ENCODE measurements around the gene SLC38A8. TPM values are rescaled to one million over a fixed set of nuclear protein-coding genes. Genes with fewer than 3 reads are reported as not detected.

Gene SLC38A8
- polyA plus RNA-seq, 2 of the 4 experiments (the other 2 are of a cell fraction), result not detected

DNA sequence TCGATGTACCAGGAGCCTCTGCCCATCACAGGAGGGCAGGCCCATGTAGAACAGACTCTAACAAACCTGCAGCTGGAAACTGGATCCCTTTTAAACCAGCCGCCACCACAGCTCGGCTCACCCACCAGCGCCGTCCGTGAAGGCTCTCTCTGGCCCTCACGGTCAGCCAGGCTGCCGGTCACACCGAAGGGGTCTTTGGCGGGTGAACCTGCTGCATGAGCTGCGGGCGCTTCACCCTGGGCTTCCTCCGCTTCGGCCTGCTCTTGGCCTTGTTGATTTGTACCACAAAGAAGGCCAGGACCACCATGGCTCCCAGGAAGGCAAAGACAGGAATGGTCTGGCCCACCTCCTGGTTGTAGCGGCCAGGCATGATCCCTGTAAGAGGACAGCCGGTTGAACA is 11.7 kb upstream of the SLC38A8 start:
- FAIRE-seq (no peak), DNase-seq (ENCODE audit: low read depth in 1 of 2, low spot score in 1 of 2) (no peak), ATAC-seq (no peak)
- TF ChIP-seq NFE2L2 (conservative IDR thresholded peaks at IDR 0.05; ENCODE audit: low read length), result no peak
- TF ChIP-seq, protein P1, sequence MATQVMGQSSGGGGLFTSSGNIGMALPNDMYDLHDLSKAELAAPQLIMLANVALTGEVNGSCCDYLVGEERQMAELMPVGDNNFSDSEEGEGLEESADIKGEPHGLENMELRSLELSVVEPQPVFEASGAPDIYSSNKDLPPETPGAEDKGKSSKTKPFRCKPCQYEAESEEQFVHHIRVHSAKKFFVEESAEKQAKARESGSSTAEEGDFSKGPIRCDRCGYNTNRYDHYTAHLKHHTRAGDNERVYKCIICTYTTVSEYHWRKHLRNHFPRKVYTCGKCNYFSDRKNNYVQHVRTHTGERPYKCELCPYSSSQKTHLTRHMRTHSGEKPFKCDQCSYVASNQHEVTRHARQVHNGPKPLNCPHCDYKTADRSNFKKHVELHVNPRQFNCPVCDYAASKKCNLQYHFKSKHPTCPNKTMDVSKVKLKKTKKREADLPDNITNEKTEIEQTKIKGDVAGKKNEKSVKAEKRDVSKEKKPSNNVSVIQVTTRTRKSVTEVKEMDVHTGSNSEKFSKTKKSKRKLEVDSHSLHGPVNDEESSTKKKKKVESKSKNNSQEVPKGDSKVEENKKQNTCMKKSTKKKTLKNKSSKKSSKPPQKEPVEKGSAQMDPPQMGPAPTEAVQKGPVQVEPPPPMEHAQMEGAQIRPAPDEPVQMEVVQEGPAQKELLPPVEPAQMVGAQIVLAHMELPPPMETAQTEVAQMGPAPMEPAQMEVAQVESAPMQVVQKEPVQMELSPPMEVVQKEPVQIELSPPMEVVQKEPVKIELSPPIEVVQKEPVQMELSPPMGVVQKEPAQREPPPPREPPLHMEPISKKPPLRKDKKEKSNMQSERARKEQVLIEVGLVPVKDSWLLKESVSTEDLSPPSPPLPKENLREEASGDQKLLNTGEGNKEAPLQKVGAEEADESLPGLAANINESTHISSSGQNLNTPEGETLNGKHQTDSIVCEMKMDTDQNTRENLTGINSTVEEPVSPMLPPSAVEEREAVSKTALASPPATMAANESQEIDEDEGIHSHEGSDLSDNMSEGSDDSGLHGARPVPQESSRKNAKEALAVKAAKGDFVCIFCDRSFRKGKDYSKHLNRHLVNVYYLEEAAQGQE (IDR thresholded peaks at IDR 0.05), result no peak
- TF ChIP-seq USF2 (IDR thresholded peaks at IDR 0.05), result no peak
- TF ChIP-seq ZFP36 (IDR thresholded peaks at IDR 0.05; ENCODE audit: borderline replicate concordance, partially characterized antibody), result no peak
- TF ChIP-seq FOXS1 (CRISPR knock-in tag; IDR thresholded peaks at IDR 0.05), result no peak
- no peak for TF ChIP-seq POLR2A (IDR thresholded peaks at IDR 0.05; ENCODE audit: low read length)
- TF ChIP-seq HOXA7 (CRISPR knock-in tag; IDR thresholded peaks at IDR 0.05), result no peak
- no peak for TF ChIP-seq FOSL2 (IDR thresholded peaks at IDR 0.05)
- TF ChIP-seq FOSL2 (CRISPR knock-in tag; IDR thresholded peaks at IDR 0.05), result no peak
- CTCF ChIA-PET, result interaction anchor here (0.8 to 19.9 kb wide), 6 partner anchors 9 to 127 kb away, joined by 3 to 414 read pairs (median 12); partner anchors contain the start of genes OSGIN1 and SLC38A8
- 92% methylated on average over 15 of the region's 16 CpGs for WGBS (ENCODE audit: missing lambda C conversion rate)
- H3K4me1 ChIP-seq, result no peaks in the 10 kb centered on the region
- no peak overlapping the region for H3K4me3 ChIP-seq
- no peaks in the 10 kb centered on the region for H3K9me3 ChIP-seq
- no peak overlapping the region for H3K27ac ChIP-seq
- no peak overlapping the region for H3K4me2 ChIP-seq
- POLR2A ChIA-PET, result no interaction called here

- ChIA-PET CTCF (interaction anchor here (1.4 to 3.3 kb wide), 3 partner anchors 9 to 12 kb away, joined by 4 to 25 read pairs (median 10); no protein-coding TSS in a partner anchor), POLR2A (no interaction called here)
- Histone ChIP-seq H3K4me2 (no peak overlapping the region), H3K4me3 (no peak overlapping the region), H3K9me3 (no peaks in the 10 kb centered on the region), H3K27ac (no peak overlapping the region), H3K4me1 (no peaks in the 10 kb centered on the region)
- WGBS (ENCODE audit: missing lambda C conversion rate), result 87% methylated on average over 12 of the region's 13 CpGs
- no peak for ATAC-seq
- no peak for DNase-seq (ENCODE audit: low read depth in 1 of 2, low spot score in 1 of 2)
- TF ChIP-seq ZFP36 (IDR thresholded peaks at IDR 0.05; ENCODE audit: borderline replicate concordance, partially characterized antibody) (no peak), KDM5A (IDR thresholded peaks at IDR 0.05) (no peak), MAFK (IDR thresholded peaks at IDR 0.05; ENCODE audit: partially characterized antibody) (no peak), RCOR1 (IDR thresholded peaks at IDR 0.05; ENCODE audit: low read depth, low read length) (no peak), TP53 (CRISPR knock-in tag; IDR thresholded peaks at IDR 0.05) (no peak), EHMT2 (IDR thresholded peaks at IDR 0.05; ENCODE audit: low read depth) (no peak), RAD21 (conservative IDR thresholded peaks at IDR 0.05 in 1 of 2, IDR thresholded peaks at IDR 0.05 in 1 of 2) (no peak), MAZ (IDR thresholded peaks at IDR 0.05; ENCODE audit: borderline replicate concordance, low read depth, low read length) (no peak), CHD2 (IDR thresholded peaks at IDR 0.05; ENCODE audit: low read length, partially characterized antibody) (no peak), HOXA7 (CRISPR knock-in tag; IDR thresholded peaks at IDR 0.05) (no peak)
- FAIRE-seq, result no peak
Measured at GRCh38 chr16:84053237-84053636, 10.6 kb upstream of the SLC38A8 start.

GRCh38 chr16:84052071-84052622 is 9.6 kb upstream of the SLC38A8 start:
- 92% methylated on average over 27 of the region's 27 CpGs for WGBS (ENCODE audit: missing lambda C conversion rate)
- H3K9me3 ChIP-seq, result no peaks in the 10 kb centered on the region
- DNase-seq (ENCODE audit: low read depth in 1 of 2, low spot score in 1 of 2), result no peak
- H3K4me2 ChIP-seq, result no peak overlapping the region
- POLR2A ChIA-PET, result no interaction called here
- FAIRE-seq, result no peak
- no peak for ATAC-seq
- H3K4me1 ChIP-seq, result no peaks in the 10 kb centered on the region
- TF ChIP-seq ZNF302 (CRISPR knock-in tag; IDR thresholded peaks at IDR 0.05), result no peak
- TF ChIP-seq, protein P2, sequence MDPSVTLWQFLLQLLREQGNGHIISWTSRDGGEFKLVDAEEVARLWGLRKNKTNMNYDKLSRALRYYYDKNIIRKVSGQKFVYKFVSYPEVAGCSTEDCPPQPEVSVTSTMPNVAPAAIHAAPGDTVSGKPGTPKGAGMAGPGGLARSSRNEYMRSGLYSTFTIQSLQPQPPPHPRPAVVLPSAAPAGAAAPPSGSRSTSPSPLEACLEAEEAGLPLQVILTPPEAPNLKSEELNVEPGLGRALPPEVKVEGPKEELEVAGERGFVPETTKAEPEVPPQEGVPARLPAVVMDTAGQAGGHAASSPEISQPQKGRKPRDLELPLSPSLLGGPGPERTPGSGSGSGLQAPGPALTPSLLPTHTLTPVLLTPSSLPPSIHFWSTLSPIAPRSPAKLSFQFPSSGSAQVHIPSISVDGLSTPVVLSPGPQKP (IDR thresholded peaks at IDR 0.05; ENCODE audit: low read depth, low read length), result no peak
- TF ChIP-seq PHF8 (IDR thresholded peaks at IDR 0.05; ENCODE audit: borderline replicate concordance, low read depth), result no peak
- TF ChIP-seq, protein P3, sequence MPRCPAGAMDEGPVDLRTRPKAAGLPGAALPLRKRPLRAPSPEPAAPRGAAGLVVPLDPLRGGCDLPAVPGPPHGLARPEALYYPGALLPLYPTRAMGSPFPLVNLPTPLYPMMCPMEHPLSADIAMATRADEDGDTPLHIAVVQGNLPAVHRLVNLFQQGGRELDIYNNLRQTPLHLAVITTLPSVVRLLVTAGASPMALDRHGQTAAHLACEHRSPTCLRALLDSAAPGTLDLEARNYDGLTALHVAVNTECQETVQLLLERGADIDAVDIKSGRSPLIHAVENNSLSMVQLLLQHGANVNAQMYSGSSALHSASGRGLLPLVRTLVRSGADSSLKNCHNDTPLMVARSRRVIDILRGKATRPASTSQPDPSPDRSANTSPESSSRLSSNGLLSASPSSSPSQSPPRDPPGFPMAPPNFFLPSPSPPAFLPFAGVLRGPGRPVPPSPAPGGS (IDR thresholded peaks at IDR 0.05), result no peak
- CTCF ChIA-PET, result interaction anchor here (2.0 to 2.4 kb wide), 3 partner anchors 9 to 226 kb away, joined by 5 to 13 read pairs (median 6); no protein-coding TSS in a partner anchor
- H3K27ac ChIP-seq, result no peak overlapping the region
- no peak overlapping the region for H3K4me3 ChIP-seq
